Activated T-helper 1 cell treated with anti-CD3 and anti-CD28 coated beads, Interleukin-2, amount 50 U/mL, for 16 hours (primary cell): Measurements from ENCODE around the gene TMEM202.
"Not testable (repeated sequence)": the region's sequence is repeated elsewhere in the genome, so short reads cannot be mapped to it uniquely, and the experiment has no call there.

Experiments used
- DNase-seq, 2 donors: peaks; one replicate each; pipeline ENCODE4 v3.0.0-alpha.2; 2020; ENCODE audit warnings: low read depth in 1 of 2, low spot score in 1 of 2

Gene TMEM202

GRCh38 chr15:72402726-72403125 lies 4.6 kb downstream of the TMEM202 start:
- DNase-seq: no peak

DNA sequence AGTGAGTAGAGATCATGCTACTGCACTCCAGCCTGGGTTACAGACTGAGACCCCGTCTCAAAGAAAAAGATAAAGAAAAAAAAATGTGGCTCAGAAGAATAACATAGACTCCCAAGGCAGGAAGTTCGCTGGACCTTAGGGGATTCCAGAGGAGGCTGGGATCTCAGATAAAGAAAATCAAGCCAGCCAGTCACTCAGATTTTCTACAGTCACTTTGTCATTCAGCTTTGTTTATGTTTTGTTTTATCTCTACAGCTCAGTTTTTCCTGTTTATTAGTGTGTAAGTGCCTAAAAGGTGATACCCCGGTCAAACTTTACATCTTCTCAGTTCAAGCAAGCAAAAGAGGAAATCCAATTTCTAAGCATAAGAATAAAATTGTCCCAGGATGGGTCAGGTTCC lies 6.3 kb downstream of the TMEM202 start:
- no peak for DNase-seq

- DNase-seq: no peak
Observed at GRCh38 chr15:72404841-72405240, 6.7 kb downstream of the TMEM202 start.

DNA sequence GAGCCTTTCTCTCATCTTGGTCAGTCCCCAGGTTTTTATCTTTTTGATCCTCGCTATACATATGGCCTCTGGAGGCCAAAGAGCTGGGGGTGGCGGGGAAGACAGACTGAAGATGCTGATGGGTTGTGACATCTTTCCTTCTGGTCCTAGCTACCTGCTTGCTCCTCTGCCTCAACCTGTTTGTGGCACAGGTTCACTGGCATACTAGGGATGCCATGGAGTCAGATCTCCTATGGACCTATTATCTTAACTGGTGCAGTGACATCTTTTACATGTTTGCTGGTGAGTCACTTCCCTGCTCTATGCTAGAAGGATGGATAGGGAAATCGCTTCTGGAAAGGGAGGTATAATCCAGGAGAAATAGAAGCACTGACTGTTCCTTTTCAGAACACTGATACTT lies 8.8 kb downstream of the TMEM202 start:
- DNase-seq: no peak

GRCh38 chr15:72411111-72411510 lies 13.0 kb downstream of the TMEM202 start:
- DNase-seq: no peak

DNA sequence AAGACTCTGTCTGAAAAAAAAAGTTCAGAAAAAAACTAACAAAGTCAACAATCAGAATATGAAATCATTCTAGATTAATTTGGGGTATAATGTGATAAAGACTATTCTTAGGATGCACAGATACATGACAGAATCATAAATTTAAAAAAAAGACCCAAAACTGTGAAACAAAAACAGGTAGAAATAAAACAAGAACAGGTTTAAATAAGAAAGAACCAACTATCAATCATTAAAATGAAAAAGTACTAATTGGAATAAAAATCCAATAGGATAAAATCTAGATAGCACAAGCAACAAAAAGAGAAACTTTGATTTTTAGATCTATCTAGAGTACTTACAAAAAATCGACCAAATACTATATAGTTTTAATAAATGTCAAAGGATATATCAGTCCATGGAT lies 13.4 kb downstream of the TMEM202 start:
- DNase-seq: no peak

GRCh38 chr15:72413337-72413736 lies 15.2 kb downstream of the TMEM202 start:
- DNase-seq: not testable (repeated sequence)

DNA sequence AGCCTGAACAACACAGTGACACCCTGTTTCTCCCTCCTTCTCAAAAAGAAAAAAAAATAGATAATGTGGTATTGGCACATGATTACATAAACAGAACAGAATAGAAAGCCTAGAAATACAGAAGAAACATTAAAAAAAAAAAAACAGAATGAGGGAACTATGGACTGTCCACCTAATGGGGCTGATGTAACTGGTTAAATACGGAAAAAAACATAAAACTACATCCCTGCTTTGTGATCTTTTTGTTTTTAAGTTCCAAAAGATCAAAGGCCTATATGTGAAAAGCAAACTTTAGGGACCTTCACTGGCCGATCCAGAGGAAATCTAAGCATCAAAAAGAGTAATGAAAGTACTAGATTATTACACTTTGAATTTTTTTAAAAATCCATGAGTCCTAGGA lies 17.2 kb downstream of the TMEM202 start:
- no peak for DNase-seq

DNA sequence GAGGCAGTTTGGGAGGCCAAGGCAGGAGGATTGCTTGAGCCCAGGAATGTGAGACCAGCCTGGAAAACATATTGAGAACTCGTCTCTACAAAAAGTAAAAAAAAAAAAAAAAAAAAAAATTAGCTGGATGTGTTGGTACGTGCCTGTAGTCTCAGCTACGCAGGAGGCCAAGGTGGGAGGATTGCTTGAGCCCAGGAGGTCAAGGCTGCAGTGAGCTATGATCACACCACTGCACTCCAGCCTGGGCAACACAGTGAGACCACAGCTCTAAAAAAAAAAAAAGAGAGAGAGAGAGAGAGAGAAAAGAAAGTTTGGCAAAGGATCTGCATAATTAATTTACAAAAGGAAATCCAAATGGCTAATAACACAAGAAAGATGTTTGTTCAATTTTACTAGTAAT lies 21.7 kb downstream of the TMEM202 start:
- not testable (repeated sequence) for DNase-seq

- no peak for DNase-seq
Observed at GRCh38 chr15:72420576-72420975, 22.5 kb downstream of the TMEM202 start.

GRCh38 chr15:72421484-72421883 lies 23.4 kb downstream of the TMEM202 start:
- no peak for DNase-seq

GRCh38 chr15:72423256-72423655 lies 25.2 kb downstream of the TMEM202 start:
- DNase-seq: no peak

DNA sequence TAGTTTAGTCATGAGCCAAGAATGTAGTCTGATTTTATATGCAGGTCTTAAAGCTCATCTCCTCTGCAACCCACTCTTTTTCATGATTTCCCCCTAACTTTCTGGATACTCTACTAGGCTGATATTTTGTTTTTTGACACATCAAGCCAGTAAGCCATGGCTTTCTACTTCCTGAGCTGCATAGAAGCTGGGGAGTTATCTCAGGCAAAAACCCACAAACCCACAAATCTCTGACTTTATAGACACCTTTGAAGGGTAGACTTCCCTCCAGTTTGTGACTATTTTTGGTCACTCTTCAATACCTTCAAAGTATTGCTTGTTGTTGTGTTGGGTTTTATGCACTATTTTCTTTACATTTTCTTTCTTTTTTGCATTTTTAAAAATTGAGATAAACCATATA lies 28.6 kb downstream of the TMEM202 start:
- DNase-seq: no peak

- DNase-seq: no peak
Observed at GRCh38 chr15:72437650-72438316, 39.7 kb downstream of the TMEM202 start.

DNA sequence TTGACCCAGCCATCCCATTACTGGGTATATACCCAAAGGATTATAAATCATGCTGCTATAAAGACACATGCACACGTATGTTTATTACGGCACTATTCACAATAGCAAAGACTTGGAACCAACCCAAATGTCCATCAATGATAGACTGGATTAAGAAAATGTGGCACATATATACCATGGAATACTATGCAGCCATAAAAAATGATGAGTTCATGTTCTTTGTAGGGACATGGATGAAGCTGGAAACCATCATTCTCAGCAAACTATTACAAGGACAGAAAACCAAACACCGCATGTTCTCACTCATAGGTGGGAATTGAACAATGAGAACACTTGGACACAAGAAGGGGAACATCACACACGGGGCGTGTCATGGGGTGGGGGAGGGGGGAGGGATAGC lies 44.7 kb downstream of the TMEM202 start:
- not testable (repeated sequence) for DNase-seq

GRCh38 chr15:72445426-72445825 lies 47.3 kb downstream of the TMEM202 start:
- no peak for DNase-seq

- no peak for DNase-seq
Observed at GRCh38 chr15:72450805-72451204, 52.7 kb downstream of the TMEM202 start.

DNA sequence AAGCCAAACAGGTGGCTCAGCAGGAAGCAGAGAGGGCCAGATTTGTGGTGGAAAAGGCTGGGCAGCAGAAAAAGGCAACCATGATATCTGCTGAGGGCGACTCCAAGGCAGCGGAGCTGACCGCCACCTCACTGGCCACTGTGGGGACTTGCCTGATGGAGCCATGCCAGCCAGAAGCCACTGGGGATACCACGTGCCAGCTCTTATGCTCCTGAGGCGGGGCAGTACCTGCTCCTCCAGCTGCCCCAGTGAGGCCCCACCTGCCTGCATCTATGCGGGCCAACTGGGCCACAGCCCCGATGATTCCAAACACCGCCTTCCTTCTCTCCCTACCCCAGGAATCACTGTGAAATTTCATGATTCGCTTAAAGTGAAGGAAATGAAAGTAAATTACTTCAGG lies 53.1 kb downstream of the TMEM202 start:
- DNase-seq: no peak

GRCh38 chr15:72456684-72457083 lies 58.6 kb downstream of the TMEM202 start:
- DNase-seq: no peak
